Stimulated activated CD8-positive, alpha-beta memory T cell treated with anti-CD3 and anti-CD28 coated beads, Interleukin-15, amount 100 ng/mL, for 1 hour (primary cell): ENCODE data around the gene IMP4.

Source experiments
- DNase-seq: peaks from one replicate; pipeline ENCODE4 v3.0.0-alpha.2; 2020; ENCODE audit warnings: low read depth

Gene IMP4

DNA sequence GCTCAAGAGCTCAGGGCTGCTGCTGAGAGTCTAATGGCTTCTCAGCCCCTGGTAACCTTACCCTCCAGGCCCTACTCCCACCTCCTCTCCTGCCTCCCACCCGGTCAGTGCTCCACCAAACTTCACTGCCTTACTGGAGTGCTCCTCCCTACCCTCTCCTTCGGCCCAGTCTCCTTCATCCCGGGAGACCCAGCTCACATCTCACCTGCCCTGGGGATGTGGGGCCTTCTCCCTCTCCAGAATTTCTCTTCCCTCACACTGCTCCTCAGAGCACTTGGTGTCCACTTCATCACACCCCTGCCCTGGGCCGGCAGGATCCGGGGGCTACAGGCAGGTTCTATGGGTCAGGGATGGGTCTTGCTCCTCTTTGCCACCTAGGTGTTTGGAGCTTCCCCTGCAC, 34.8 kb downstream of the IMP4 start:
- no peak for DNase-seq

DNA sequence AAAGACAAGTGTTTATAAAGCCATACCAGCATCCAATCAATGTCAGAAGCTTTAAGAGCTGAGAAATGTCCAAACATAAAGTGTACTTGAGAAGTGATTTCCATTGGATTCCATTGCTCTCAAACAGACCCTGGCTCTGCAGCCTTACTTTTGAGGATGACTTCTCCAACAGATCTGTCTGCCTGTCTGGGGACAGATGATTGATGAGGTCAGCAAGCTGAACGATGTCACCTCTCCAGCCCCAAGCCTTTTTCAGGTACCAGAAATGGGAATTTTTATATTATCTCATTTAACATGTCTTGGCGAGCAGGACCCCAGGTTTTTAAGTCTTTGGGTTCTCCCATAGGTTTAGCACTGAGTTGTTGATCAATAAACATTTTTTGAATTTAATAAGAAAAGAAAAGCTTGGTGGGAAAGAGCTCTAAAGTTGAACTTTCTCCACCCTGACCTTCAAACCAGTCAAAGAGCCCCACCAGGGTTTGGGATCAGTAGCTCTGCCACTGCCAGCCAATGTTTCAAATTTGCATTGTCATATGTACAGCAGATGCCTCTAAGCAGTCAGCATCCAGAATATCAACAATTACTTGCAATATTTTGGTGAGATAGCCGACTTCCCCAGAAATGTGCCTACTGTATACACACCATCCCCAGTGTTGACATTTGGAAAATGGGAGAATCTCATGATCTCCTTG, 35.7 kb downstream of the IMP4 start:
- DNase-seq: no peak

DNA sequence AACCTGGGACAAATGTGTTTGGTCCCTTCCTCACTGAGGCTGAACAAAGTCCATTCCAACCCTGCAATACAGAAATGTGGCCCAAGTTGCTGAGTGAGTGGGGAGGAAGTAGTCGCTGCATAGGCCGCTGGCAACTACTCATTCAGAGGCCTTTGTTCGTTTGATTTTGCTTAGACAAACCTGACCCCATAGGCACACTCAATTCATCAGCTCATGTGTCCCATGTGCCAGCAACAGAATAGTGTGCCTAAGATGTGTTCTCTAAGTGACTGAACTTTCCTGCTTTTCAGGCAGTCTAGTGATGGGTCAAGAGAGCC, 36.2 kb downstream of the IMP4 start:
- DNase-seq: no peak

DNA sequence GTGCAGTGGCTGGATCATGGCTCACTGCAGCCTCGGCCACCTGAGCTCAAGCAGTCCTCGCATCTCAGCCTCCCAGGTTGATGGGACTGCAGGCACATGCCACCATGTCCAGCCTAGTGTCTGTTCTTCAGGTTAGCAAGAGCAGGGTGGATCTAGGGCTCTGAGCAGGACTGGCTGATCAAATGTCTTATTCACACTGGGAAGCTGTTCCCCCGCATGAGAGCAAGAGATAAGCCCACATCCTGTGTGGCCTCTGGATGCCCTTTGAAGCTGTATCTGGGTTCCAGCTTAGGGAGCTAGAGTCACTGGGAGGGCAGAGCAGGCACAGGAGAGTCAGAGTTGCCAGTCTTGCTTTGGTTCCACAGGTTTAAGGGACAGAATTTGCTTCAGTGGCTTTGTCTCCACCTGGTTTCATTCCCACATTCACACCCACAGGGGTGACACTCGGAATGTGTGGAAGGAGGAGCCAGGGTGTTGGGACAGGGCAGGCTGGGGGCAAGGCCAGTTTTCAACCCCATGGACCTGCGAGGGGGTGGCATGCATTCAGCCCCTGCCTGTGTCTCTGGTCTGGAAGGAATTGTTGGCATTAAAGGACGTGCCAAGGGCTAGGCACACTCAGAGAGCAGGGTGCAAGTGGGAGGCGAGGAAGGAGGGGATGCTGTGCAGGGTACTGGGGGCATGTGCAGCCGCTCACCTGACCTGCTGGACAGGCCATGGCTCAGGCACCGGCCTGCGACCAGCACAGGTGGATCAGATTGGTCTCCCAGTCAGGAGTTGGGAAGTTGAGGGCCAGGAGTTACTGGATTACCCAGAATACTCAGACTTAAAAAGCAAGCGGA, 37.6 kb downstream of the IMP4 start:
- no peak for DNase-seq

DNA sequence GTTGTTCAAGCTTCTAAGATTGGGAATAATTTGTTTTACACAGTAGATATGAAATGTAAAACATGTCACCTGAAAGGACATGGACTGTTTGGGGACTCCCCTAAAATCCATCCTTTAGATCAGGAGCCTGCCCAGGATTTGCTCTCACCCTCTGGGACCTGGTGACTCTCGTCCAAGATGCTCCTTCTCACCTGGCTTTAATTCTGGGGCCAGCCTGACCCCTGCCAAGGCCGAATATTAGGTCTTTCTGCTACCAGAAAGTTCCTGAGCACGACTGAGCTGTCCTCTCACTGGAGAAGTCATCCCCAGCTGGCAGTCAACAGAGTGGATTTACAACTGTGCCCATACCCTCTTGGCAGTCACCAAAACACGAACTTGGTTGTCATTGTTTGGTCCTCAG, 38.4 kb downstream of the IMP4 start:
- no peak for DNase-seq

DNA sequence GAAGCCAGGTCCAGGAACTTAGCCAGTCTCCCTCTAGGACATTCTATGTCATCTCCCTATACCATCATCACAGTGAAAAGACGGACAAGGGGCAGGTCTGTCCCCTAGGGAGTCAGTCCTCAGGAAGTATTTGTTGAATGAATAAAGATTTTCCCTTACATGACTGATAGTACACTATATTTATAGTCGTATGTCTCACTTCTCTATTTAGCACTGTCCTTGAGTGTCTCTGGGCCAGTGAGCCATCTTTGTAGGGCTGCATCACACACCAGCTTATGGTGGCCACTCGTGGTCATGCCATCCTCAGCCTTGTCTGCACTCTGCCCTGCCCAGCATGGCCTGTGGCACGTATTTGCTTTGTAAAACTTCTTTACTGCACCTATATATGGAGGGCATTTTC, 38.9 kb downstream of the IMP4 start:
- DNase-seq: no peak

DNA sequence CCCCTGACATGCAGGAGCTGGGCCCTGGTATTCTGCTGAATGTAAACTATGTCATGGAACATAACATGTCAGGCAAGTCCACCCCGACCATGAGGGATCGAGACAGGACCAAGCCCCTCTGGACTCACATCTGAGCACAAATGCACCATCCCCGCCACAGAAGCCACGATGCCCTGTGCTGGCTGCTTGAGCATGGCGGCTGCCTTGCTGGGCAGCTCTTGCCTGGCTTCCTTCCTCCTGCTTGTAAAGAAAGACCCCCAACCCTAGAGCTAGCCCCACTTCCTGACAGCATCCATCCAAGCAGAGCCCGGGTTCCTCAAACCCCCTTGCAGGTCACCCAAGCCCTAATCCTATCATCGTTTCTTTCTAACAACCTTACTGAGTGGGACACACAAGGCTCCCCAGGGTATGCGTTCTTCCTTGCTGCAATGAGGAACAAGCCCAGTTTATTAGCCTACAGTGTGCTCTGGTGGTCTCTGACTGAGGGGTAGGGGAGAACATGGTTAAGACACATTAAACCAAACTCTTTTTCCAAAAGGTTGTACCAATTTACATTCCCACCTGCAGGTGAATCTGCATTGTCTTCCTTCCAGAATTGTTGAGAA, 39.7 kb downstream of the IMP4 start:
- no peak for DNase-seq

DNA sequence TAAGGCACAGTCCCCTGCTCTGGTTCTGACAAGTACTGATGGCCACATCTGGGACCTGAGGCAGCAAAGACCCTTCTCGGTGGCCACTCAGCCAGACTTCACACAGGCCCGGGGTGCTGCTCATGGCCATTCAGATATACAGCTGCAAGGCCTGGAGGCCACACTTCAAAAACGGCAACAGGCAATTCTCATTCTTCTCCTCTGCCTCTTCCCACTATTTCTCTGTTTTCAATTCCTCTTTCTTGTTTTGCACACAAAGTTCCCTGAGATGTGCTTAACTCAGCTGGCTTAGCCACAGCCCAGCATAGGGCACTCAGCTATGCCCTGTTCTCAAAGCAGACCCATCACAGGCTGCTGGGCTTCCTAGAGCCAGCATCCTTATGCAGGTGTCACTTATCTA, 43.0 kb downstream of the IMP4 start:
- DNase-seq: no peak

DNA sequence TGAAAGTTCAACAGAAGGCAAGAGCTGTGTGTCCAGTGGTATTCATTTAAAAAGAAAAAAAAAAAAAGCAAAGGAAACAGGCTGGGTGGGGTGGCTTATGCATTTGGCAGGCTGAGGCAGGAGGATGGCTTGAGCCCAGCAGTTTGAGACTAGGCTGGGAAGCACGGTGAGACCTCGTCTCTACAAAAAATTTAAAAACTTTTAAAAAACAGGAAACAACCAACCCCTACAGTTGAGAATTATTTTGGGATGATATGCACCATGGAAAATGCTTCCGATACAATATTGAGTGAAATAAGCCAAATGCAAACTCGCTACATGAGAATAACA, 44.3 kb downstream of the IMP4 start:
- no peak for DNase-seq

DNA sequence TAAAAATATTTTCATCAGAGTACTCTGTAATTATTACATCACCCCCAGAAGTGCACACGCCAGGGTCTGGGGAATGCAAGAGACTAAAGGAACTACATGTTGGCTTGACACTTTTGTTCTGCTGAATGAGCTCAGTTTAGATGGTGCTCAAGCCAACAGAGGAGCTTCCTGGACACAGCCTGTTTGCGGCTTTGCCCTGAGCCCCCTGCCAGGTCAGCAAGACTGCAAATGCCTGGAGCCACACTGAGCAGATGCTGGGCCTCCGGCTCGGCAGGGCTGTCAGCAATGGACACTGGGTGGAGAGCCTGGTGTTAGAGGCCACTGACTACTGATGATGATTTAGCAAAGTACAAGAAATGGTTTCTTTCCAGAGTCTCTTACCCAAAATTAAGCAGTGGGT, 45.1 kb downstream of the IMP4 start:
- no peak for DNase-seq

DNA sequence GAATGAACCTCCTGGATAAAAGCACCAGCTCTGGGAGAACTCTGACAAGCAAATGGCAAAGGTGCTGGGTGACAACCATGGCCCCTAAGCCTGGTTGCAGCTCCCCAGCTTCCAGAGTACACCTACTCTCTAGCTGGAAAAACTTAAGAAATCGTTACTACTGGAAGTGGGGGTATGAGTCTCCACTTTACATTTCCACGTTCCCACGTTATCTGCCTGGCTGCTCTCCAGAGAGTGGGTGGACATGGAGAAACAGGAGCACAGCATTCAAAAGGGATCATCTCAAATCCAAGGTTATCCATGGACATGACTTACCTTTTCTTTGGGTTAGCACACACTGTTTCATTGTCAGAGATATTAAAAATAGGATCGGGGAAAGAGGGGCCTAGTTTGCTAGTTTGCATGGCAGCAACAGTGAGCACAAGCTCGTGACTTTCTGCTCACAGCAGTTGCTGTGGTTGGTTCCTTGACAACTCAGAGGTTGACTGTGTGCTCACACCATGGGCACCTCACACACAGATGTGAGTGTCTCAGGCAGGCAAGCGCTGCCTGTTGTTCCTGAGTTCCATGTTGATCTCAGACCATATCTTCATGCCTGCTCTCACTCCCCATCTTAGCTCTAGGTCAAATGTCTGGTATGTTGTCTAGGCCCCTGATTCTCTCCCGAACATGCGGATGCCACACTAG, 45.7 kb downstream of the IMP4 start:
- no peak for DNase-seq

DNA sequence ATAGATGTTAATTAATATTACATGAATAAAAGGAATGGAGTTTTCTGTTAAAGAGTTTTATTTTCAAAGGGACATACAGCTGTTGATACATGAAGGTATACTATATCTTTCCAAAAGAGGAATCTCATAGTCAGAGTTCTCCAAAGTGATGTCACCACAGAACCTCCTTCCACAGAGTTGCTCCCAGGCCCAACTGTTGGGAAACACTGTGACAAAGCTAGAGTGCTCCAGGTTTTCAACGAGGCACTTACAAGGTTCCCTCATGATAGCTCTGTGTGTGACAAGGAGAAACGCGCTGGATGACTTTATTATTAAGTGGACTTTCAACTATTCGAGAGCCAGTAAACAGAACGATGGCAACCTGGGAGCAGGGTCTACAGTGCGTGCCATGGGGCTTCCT, 46.7 kb downstream of the IMP4 start:
- no peak for DNase-seq

DNA sequence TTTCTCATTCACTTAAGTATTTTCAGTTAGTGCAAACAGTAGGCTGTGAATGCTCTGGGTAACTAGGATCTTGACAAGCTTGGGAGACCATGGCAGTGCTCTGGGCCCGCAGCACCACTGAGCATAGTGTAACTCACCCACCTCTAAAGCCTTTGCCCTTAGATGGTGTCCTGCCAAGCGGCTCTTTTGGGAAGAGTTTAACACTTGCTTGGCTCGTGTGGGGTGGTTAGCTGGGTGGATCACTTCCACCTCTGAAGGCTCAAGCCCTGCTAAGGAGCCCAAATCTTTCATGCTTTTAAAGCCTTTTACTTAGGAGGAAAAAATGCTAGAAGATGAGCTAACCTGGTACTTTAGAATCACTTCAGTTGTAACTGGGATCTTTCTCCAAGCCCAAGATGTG, 47.1 kb downstream of the IMP4 start:
- DNase-seq: no peak

DNA sequence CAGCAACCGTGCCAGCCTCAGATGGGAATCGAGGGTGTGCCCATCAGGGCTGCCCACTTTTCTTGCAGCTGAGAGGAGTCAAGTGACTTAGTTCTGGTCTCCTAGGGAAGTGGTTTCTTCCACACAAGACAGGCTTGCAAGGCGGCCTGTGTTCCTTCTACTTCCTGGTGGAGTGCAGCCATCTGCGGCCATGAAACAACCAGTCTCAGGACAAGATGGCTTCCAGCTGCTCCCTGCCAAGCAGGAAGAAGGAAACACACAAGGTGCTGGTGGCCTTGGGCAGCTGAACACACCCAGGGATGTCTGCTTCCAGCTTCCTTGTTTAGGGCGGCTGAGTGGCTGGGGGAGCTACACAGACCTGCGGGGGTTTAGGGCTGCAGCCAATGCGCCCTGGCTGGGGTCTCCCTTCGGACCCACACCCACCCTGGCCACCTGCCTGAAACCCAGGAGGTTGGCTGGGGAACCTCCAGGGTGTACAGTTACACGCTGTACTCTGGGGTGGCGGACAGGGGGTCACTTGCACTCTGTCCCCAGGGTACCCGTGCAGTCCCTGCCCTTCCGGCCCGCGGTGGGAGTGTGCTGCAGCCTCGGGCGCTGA, 47.9 kb downstream of the IMP4 start:
- DNase-seq: no peak

DNA sequence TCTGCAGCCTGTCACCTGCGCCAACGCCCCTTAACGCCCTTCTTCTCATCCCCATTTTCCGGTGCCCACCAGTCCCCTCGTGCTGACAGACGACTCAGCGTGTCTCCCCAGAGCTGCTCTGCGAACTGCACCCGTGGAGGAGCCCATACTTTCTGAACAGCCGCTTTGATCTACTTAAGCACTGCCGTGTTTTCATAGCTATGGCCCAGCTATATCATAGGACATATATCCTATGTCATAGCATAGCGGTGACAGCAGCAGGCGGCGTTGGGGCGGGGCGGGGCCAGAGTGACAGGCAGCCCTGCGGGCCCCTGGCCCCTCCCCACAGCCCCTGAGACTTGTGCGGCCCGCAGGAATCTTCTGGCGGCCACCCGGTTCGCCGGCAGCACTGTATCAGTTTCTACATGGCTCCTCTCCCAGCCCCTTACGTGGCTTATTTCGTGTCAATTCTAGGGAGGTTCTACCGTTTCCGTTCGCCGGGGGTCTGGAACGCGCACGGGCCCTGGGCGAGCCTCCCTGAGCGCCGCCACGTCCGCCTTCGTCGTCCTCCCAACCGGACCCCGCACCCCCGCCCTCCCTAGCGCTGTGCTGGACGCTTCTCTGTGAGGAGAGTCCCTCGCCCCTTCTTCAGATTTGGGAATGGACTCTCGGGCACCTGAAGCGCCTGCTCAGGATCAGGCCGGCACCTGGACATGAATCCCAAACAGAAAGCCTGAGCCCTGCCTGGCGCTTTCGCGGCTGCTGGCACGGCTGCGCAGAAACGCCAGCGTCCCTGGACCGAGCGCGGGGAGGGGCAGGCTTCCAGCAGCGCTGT, 48.6 kb downstream of the IMP4 start:
- no peak for DNase-seq

DNA sequence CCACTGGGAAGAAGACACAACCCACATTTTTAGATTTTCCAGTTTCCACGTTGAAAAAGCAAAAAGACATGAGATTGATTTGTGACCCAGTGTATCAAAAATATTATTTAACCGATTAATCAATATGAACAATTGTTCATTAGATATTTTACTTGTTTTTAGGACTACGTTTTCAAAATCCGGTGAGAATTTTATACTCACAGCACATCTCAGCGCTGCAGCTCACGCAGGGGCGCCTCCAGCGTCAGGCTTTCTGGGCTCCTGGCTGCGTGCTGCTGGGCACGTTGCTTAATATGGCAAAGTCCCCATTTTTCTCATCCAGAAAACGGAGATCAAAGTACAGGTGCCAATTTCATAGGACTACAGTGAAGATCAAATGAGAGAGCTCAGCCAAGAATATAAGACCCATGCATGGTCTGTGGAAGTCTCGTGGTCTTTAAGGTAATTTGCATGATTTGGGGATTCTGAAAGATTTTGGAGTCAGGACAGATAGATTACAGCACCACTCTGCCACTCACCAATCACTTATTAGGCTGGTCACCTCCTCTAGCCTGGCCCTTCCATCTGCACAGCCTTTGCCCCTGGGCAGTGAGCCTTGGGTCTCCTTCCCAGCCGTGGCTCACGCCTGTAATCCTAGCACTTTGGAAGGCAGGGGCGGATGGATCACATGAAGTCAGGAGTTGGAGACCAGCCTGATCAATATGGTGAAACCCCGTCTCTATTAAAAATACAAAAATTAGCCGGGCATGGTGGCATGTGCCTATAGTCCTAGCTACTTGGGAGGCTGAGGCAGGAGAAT, 49.4 kb downstream of the IMP4 start:
- DNase-seq: no peak

DNA sequence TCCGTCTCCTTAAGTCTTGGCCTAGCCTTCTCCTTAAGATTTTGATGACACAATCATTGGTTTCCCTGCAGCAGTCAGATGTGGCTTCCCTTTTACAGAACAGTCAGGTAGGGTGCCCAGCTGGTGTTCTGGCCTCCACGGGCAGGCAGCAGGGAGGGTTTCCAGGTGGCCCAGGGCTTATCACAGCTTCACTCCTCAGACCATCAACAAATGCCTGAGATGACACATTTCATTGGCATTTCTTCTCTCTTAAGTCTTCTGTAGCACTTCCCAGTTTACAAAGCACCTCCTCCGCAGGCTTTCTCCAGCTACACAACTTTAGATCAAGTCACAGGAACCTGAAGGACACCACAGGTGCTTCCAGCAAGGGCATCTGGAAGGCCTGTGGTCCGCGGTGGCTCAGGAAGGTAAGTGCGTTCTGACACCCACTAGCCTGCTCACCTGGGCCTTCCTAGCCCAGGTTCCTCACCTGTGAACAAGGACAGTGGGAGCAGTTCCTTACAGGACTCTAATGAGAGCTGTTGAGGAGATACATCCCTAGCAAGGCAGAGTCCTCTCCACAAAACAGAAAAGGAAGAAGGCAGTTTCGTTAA, 50.7 kb downstream of the IMP4 start:
- DNase-seq: no peak
